ENCODE results near the gene MRPL48. TPM values are rescaled to one million over a fixed set of nuclear protein-coding genes. Genes with fewer than 3 reads are reported as not detected.
"Not testable (repeated sequence)": the region's sequence is repeated elsewhere in the genome, so short reads cannot be mapped to it uniquely, and the experiment has no call there.

The MRPL48 gene
- total RNA-seq, 1 donor from 2014 or later = 58.3 TPM

DNA sequence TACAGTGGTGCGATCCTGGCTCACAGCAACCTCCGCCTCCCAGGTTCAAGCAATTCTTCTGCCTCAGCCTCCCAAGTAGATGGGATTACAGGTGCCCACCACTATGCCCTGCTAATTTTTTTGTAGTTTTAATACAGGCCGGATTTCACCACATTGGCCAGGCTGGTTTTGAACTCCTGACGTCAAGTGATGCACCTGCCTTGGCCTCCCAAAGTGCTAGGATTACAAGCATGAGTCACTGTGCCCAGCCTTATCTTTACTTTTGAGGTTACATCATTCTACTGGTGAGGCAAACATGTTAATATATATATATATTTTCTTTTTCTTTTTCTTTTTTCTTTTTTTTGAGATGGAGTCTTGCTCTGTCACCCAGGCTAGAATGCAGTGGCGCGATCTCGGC is 16.9 kb upstream of the MRPL48 start:
- intact Hi-C loops (cut with micrococcal nuclease) = not testable (repeated sequence)

DNA sequence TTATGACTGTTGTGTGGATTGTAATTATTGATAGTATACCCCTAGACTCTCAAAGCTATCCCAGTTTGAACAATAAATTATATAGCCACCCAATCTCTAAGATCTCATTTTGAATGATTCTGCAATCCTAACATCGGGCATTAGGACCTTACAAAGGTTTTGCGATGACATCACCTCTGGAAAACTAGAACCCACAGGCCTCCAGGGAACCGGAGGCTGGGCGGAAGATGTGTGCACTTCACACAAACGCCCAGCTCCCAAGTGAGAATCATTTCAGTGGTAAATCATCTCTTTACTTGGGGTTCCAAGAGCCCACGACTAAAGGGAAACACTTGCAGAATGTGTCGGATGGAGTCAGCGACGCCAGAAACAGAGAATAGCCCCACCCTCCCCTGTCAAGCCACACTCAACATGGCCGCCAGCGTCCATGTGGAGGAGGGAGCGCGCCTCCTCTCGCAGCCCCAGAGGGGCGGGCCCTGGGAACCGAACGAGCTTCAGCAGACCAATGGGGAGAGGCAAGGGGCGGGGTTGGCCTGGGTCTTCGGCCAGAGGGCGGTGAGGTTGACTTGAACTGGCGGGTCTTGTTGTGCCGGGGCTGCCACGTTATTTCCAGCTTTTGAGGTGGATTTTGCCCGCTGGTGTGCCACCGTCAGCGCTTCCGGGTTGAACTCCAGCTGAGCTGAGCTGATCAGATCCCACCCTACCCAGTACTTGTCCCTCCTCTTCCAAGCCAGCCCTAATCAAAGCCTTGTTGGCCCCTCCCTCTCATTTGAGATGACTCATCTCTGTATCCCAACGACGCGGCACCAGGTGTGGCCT is 8.4 kb upstream of the MRPL48 start:
- intact Hi-C loops (cut with micrococcal nuclease) = loop anchor here (1.0 kb wide), 5 partner anchors 8 to 619 kb away; partner anchors contain the start of genes COA4, FAM168A, MRPL48 and PAAF1

- intact Hi-C loops (cut with micrococcal nuclease) = loop anchor here (10.0 kb wide), 2 partner anchors 407 to 1677 kb away; partner anchors contain the start of genes LAMTOR1, RELT and TOMT
These were observed 6.4 kb upstream of the MRPL48 start for GRCh38 chr11:73781303-73781702.

GRCh38 chr11:73783483-73784020 is 4.1 kb upstream of the MRPL48 start:
- intact Hi-C loops (cut with micrococcal nuclease) = loop anchor here (10.0 kb wide), 2 partner anchors 409 to 1679 kb away; partner anchors contain the start of genes LAMTOR1, RELT and TOMT

GRCh38 chr11:73784080-73784634 is 3.5 kb upstream of the MRPL48 start:
- intact Hi-C loops (cut with micrococcal nuclease) = loop anchor here (10.0 kb wide), 2 partner anchors 409 to 1679 kb away; partner anchors contain the start of genes LAMTOR1, RELT and TOMT

GRCh38 chr11:73784734-73785133 is 2.9 kb upstream of the MRPL48 start:
- intact Hi-C loops (cut with micrococcal nuclease) = loop anchor here (10.0 kb wide), 2 partner anchors 410 to 1680 kb away; partner anchors contain the start of genes LAMTOR1, RELT and TOMT

DNA sequence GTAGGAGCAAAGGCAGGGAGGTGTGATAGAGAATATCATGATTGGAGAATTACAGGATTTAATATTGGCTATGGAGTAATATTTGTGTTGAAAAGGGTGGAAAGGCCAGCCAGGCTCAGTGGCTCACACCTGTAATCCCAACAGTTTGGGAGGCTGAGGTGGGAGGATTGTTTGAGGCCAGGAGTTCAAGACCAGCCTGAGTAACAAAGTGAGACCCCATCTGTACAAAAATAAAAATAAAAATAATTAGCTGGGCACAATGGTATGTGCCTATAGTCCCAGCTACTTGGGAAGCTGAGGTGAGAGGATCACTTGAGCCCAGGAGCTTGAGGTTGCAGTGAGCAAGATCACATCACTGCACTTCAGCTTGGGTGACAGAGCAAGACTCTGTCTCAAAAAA is 2.2 kb upstream of the MRPL48 start:
- intact Hi-C loops (cut with micrococcal nuclease) = loop anchor here (10.0 kb wide), 2 partner anchors 411 to 1681 kb away; partner anchors contain the start of genes LAMTOR1, RELT and TOMT

- intact Hi-C loops (cut with micrococcal nuclease) = loop anchor here (1.0 to 10.0 kb wide), 3 partner anchors 8 to 1682 kb away; partner anchors contain the start of genes LAMTOR1, RELT and TOMT
These were observed 527 bp upstream of the MRPL48 start for GRCh38 chr11:73787051-73787642.

DNA sequence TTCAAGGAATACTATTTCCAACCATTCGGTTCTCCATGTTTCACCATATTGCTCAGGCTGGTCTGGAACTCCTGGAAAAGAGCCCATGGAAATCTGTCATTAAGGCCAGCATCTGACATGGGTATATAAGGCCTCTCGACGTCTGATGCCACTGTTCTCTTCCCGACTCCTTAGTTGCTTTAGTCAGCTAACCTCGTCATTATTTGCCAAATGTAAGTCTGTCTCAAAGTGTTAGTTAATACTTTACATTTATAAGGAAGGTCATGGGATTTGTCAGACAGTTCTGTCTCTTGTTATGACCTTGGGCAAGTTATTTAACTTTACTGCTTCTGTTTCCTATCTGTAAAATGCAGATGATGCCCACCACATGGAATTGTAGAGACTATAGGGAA is 1.6 kb downstream of the MRPL48 start:
- intact Hi-C loops (cut with micrococcal nuclease) = loop anchor here (10.0 kb wide), 2 partner anchors 414 to 1684 kb away; partner anchors contain the start of genes LAMTOR1, RELT and TOMT

DNA sequence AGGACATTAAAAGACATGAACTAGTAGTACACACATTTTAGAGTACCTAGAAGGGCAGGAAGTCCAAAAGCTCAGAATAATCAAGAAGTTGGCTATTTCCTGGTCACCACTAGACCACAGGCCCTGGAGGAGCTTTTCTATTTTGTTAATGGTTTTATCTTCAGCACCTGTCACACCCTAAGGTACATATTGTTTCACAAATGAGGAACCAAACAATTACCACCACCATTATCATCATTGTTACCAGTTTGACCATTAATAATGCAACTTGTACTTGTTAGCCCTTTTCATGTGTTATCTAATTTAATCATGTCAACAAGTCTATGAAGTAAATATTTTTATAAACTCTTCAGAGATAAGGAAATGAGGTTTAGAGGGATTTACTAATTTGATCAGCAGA is 4.9 kb downstream of the MRPL48 start:
- intact Hi-C loops (cut with micrococcal nuclease) = no loop called here

GRCh38 chr11:73795925-73796632 is 8.4 kb downstream of the MRPL48 start:
- intact Hi-C loops (cut with micrococcal nuclease) = no loop called here

- intact Hi-C loops (cut with micrococcal nuclease) = no loop called here
These were observed 9.8 kb downstream of the MRPL48 start for GRCh38 chr11:73797457-73797856.

- intact Hi-C loops (cut with micrococcal nuclease) = no loop called here
These were observed 12.7 kb downstream of the MRPL48 start for GRCh38 chr11:73800276-73800806.

DNA sequence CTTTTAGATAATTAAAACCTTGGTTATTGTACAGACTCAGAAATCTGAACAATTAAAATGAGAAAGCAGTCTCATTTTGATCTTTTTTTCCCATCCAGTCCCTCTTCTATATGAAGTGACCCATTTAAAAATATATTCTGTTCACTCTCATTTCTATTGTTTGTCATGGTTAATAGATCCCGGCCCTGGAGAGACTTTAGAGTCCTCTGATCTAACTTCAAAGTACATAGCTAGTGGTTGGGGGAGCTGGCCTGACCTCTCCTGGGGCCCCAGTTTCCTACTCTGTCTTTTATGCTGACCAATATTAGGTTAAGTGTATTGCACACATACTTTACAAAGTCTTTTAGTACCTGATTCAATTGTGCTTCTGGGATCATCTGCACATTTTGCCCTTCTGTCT is 13.5 kb downstream of the MRPL48 start:
- intact Hi-C loops (cut with micrococcal nuclease) = no loop called here

- intact Hi-C loops (cut with micrococcal nuclease) = no loop called here
These were observed 17.0 kb downstream of the MRPL48 start for GRCh38 chr11:73804712-73805111.

- intact Hi-C loops (cut with micrococcal nuclease) = no loop called here
These were observed 20.4 kb downstream of the MRPL48 start for GRCh38 chr11:73808052-73808451.

DNA sequence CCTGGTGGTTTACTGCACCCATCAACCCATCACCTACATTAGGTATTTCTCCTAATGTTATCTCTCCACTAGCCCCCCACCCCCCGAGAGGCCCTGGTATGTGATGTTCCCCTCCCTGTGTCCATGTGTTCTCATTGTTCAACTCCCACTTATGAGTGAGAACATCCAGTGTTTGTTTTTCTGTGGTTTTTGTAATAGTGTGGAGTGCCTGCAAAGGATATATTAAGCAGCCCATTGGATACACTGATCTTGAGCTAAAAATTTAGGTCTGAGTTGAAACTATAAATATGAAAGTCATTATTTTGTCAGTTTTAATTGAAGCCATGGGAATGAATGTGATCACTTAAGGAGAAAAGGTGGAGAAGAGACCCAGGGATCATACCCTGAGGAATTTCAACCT is 23.0 kb downstream of the MRPL48 start:
- intact Hi-C loops (cut with micrococcal nuclease) = no loop called here

DNA sequence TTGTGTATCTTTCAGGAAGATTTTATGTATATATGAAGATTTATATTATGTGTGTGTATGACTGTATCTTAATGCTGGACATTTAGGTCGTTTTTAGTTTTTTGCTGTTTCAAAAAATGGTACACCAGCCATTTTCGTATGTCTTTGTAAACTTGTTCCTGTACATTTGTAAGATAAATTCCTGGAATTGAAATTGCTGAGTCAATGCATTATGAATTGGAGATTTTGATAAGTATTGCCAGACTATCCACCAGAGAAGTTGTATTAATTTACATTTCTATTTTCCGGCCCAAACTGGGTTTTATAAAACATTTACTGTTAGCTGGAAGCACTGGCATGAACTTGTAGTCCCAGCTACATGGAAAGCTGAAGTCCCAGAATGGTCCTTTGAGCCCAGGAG is 24.6 kb downstream of the MRPL48 start:
- intact Hi-C loops (cut with micrococcal nuclease) = no loop called here

- intact Hi-C loops (cut with micrococcal nuclease) = no loop called here
These were observed 27.1 kb downstream of the MRPL48 start for GRCh38 chr11:73814812-73815211.

- intact Hi-C loops (cut with micrococcal nuclease) = no loop called here
These were observed 31.2 kb downstream of the MRPL48 start for GRCh38 chr11:73818846-73819245.

DNA sequence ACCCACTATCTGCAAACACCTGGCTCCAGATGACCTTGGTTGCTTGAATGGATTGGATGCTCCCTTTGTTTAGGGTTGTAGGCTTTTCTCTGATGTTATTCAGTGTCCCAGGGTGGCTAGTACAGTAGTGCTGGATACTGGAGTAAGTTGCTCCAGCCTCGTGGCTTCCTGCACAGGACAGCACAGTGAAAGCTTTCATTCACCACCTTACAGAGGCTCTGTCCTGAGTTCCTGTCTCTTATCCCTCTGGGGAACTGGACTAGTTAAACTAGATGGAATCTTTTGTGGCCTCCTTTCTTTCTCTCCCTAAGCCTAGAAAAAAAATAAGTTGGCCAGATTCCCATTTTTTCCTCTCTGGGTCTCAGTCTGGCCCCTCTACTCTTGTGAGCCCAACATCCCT is 42.6 kb downstream of the MRPL48 start:
- intact Hi-C loops (cut with micrococcal nuclease) = no loop called here
